Mononuclear cell (primary cell): ENCODE measurements around the gene CARD14. TPM values are rescaled to one million over a fixed set of nuclear protein-coding genes. Genes with fewer than 3 reads are reported as not detected.
"Not testable (repeated sequence)": the region's sequence is repeated elsewhere in the genome, so short reads cannot be mapped to it uniquely, and the experiment has no call there.

Source experiments
- H3K27me3 ChIP-seq: 2 replicates; pipeline ENCODE4 v1.6.0; 2011; ENCODE audit warnings: low read length, control low read depth; ENCODE audit not compliant: insufficient read depth
- H3K4me1 ChIP-seq: 2 replicates; pipeline ENCODE4 v1.5.1; 2011; ENCODE audit warnings: mild to moderate bottlenecking, low read length, control low read depth; ENCODE audit not compliant: insufficient read depth
- H3K4me3 ChIP-seq: 2 replicates; pipeline ENCODE4 v1.5.1; 2011; ENCODE audit warnings: mild to moderate bottlenecking, low read length, moderate library complexity
- H3K9me3 ChIP-seq: 2 replicates; pipeline ENCODE4 v1.5.1; 2011; ENCODE audit warnings: low read depth, mild to moderate bottlenecking, control low read depth, low read length
- total RNA-seq: library from RNA; depleted of rRNA; stranded (reverse); fragments of >200 nt; gene quantifications from one replicate; pipeline ENCODE4 v1.2.3, GENCODE V29; 2012

The CARD14 gene
- total RNA-seq, 1 donor = under 0.01 TPM

- H3K4me3 ChIP-seq = no peak overlapping the region
- peaks cover 16% of the 10 kb centered on the region for H3K4me1 ChIP-seq
- no peaks in the 10 kb centered on the region for H3K9me3 ChIP-seq
- H3K27me3 ChIP-seq = no peaks in the 10 kb centered on the region
These were observed 79.3 kb downstream of the CARD14 start for GRCh38 chr17:80248894-80249710.

- H3K27me3 ChIP-seq = no peaks in the 10 kb centered on the region
- no peak overlapping the region for H3K4me3 ChIP-seq
- H3K4me1 ChIP-seq = peaks cover 35% of the 10 kb centered on the region
- H3K9me3 ChIP-seq = no peaks in the 10 kb centered on the region
These were observed 82.1 kb downstream of the CARD14 start for GRCh38 chr17:80251966-80252365.

- Histone ChIP-seq H3K9me3 (no peaks in the 10 kb centered on the region), H3K27me3 (no peaks in the 10 kb centered on the region), H3K4me3 (no peak overlapping the region)
These were observed 83.0 kb downstream of the CARD14 start for GRCh38 chr17:80252871-80253270.

GRCh38 chr17:80253631-80254395, 84.0 kb downstream of the CARD14 start:
- no peaks in the 10 kb centered on the region for H3K9me3 ChIP-seq
- H3K27me3 ChIP-seq = no peaks in the 10 kb centered on the region
- no peak overlapping the region for H3K4me3 ChIP-seq
- peaks cover 36% of the 10 kb centered on the region for H3K4me1 ChIP-seq

More at GRCh38 chr17:80252871-80253270, 83.0 kb downstream of the CARD14 start:
- H3K4me1 ChIP-seq = peaks cover 35% of the 10 kb centered on the region

DNA sequence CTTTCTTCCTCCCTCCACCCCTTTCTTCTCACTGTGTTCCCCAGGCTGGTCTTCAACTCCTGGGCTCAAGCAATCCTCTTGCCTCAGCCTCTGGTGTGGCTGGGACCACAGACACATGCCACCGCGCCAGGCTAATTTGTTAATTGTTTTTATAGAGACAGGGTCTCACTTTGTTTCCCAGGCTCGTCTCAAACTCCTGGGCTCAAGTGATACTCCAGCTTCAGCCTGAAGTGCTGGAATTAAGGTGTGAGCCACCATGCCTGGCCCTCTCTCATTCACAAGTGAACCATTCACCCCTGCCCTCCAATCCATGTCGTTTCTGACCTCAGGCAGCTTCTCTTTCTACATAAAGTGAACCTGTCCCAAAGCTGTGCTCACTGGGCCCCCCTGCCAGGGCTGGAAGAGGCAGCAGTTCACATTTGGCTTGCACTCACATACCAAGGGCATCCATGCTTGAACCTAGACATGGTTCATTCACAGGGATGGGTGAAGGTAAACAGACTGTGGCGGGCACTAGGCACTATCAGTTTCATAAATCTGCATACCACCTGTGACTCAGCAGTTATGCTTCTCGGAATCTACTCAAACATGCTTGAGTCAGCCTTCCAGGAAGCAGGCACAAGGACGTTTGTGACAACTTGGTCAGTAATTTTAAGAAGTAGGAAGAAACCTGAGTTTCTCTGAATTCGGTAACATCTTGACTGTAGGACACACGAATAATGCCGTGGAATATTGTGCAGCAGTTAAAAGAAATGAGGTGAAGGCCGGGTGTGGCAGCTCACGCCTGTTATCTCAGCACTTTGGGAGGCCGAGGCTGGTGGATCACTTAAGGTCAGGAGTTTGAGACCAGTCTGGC, 84.8 kb downstream of the CARD14 start:
- Histone ChIP-seq H3K4me3 (no peak overlapping the region), H3K9me3 (no peaks in the 10 kb centered on the region), H3K4me1 (peaks cover 44% of the 10 kb centered on the region), H3K27me3 (no peaks in the 10 kb centered on the region)

DNA sequence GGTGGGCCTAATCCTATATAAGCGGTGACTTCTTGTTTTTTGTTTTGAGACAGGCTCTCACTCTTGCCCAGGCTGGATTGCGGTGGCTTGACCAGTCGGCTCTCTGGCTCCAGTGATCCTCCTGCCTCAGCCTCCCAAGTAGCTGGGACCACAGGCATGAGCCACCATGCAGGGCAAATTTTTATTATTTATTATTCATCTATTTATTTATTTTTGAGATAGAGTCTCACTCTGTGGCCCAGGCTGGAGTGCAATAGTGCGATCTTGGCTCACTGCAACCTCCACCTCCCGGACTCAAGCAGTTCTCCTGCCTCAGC, 86.2 kb downstream of the CARD14 start:
- peaks cover 49% of the 10 kb centered on the region for H3K4me1 ChIP-seq
- no peak overlapping the region for H3K4me3 ChIP-seq
- H3K9me3 ChIP-seq = no peaks in the 10 kb centered on the region
- no peaks in the 10 kb centered on the region for H3K27me3 ChIP-seq

GRCh38 chr17:80257716-80258213, 87.9 kb downstream of the CARD14 start:
- Histone ChIP-seq H3K4me1 (peaks cover 59% of the 10 kb centered on the region), H3K27me3 (no peaks in the 10 kb centered on the region), H3K9me3 (no peaks in the 10 kb centered on the region), H3K4me3 (no peak overlapping the region)

- peaks cover 59% of the 10 kb centered on the region for H3K4me1 ChIP-seq
- not testable (repeated sequence) for H3K4me3 ChIP-seq, H3K27me3 ChIP-seq, H3K9me3 ChIP-seq
These were observed 88.5 kb downstream of the CARD14 start for GRCh38 chr17:80258296-80258695.

Other genes with a start within 250 kb of the CARD14 start
- 0.52 TPM for gene TBC1D16, start 134.2 kb upstream of the CARD14 start, total RNA-seq
- gene CCDC40, start 133.4 kb upstream of the CARD14 start, total RNA-seq = 0.84 TPM
- gene GAA, start 68.4 kb upstream of the CARD14 start, total RNA-seq = 74.7 TPM
- 40.1 TPM for gene EIF4A3, start 22.9 kb upstream of the CARD14 start, total RNA-seq
- 31.3 TPM for gene SGSH, start 50.3 kb downstream of the CARD14 start, total RNA-seq
- gene SLC26A11, start 50.4 kb downstream of the CARD14 start, total RNA-seq = 21.9 TPM
- gene RNF213, start 90.8 kb downstream of the CARD14 start, total RNA-seq = 234 TPM
- 4.9 TPM for gene ENDOV, start 245.1 kb downstream of the CARD14 start, total RNA-seq